Nephron (organoid): Measurements from ENCODE around the gene ZNF770.
A peak's percentile ranks its signal among the peaks of the same experiment; 100 is the strongest.

ENCODE experiments used
- H3K27ac Mint-ChIP-seq, 3 experiments: 2 replicates each; pipeline ENCODE4 v1.8.0; 2020; ENCODE audit warnings: mixed read lengths in 3 of 3, mild to moderate bottlenecking in 2 of 3, moderate library complexity in 1 of 3
- H3K27me3 Mint-ChIP-seq: 2 replicates; pipeline ENCODE4 v1.8.0; 2021; ENCODE audit warnings: low read depth, mild to moderate bottlenecking, moderate library complexity, mixed read lengths
- H3K36me3 Mint-ChIP-seq: 2 replicates; pipeline ENCODE4 v1.8.0; 2020; ENCODE audit warnings: low read depth, mixed read lengths
- H3K4me1 Mint-ChIP-seq: 2 replicates; pipeline ENCODE4 v1.8.0; 2020; ENCODE audit warnings: mixed read lengths
- H3K4me3 Mint-ChIP-seq, 3 experiments: 2 replicates each; pipeline ENCODE4 v1.8.0; 2020; ENCODE audit warnings: mild to moderate bottlenecking in 3 of 3, mixed read lengths in 3 of 3, moderate library complexity in 2 of 3
- H3K9me3 Mint-ChIP-seq: 2 replicates; pipeline ENCODE4 v1.8.0; 2020; ENCODE audit warnings: mixed read lengths
- CTCF ChIP-seq, 3 experiments: fragments of 200-600 bp; sonication (generic); IDR thresholded peaks; one replicate each; pipeline ENCODE4 v1.5.0; 2021; ENCODE audit warnings: antibody characterized with exemption in 3 of 3; ENCODE audit not compliant: unreplicated experiment in 3 of 3

The ZNF770 gene

GRCh38 chr15:34988027-34988902 is at the start of gene ZNF770:
TSS of gene ZNF770 (minus strand) at chr15:34988287. CDS start at chr15:34983434, 4,853 bp downstream.
- H3K4me1 Mint-ChIP-seq: peaks cover 22% of the 10 kb centered on the region
- no peak for TF ChIP-seq CTCF (IDR thresholded peaks at IDR 0.05; ENCODE audit: unreplicated experiment in 3 of 3)
- H3K27ac Mint-ChIP-seq: peak within 1 kb of the TSS; percentile 100
- no peaks in the 10 kb centered on the region for H3K9me3 Mint-ChIP-seq
- H3K36me3 Mint-ChIP-seq: peaks cover 4% of the 10 kb centered on the region
- H3K4me3 Mint-ChIP-seq: peak within 1 kb of the TSS; percentile 97 to 99 (median 97)
- peaks cover 3% of the 10 kb centered on the region for H3K27me3 Mint-ChIP-seq

- no peak overlapping the region for H3K27ac Mint-ChIP-seq
- no peaks in the 10 kb centered on the region for H3K27me3 Mint-ChIP-seq
- H3K4me1 Mint-ChIP-seq: peaks cover 5% of the 10 kb centered on the region
- no peaks in the 10 kb centered on the region for H3K9me3 Mint-ChIP-seq
- no peak overlapping the region for H3K4me3 Mint-ChIP-seq
- no peak for TF ChIP-seq CTCF (IDR thresholded peaks at IDR 0.05; ENCODE audit: unreplicated experiment in 3 of 3)
- no peaks in the 10 kb centered on the region for H3K36me3 Mint-ChIP-seq
Measured at GRCh38 chr15:35028235-35028984, 40.3 kb upstream of the ZNF770 start.

GRCh38 chr15:35023804-35024203 is 35.7 kb upstream of the ZNF770 start:
- peaks cover 4% of the 10 kb centered on the region for H3K27me3 Mint-ChIP-seq
- no peak overlapping the region for H3K4me3 Mint-ChIP-seq
- no peaks in the 10 kb centered on the region for H3K36me3 Mint-ChIP-seq
- TF ChIP-seq CTCF (IDR thresholded peaks at IDR 0.05; ENCODE audit: unreplicated experiment in 3 of 3): no peak
- H3K9me3 Mint-ChIP-seq: no peaks in the 10 kb centered on the region
- peaks cover 5% of the 10 kb centered on the region for H3K4me1 Mint-ChIP-seq
- H3K27ac Mint-ChIP-seq: no peak overlapping the region

GRCh38 chr15:35020974-35021373 is 32.9 kb upstream of the ZNF770 start:
- H3K4me1 Mint-ChIP-seq: no peaks in the 10 kb centered on the region
- H3K9me3 Mint-ChIP-seq: no peaks in the 10 kb centered on the region
- H3K27me3 Mint-ChIP-seq: peaks cover 4% of the 10 kb centered on the region
- no peak overlapping the region for H3K27ac Mint-ChIP-seq
- no peak for TF ChIP-seq CTCF (IDR thresholded peaks at IDR 0.05; ENCODE audit: unreplicated experiment in 3 of 3)
- H3K4me3 Mint-ChIP-seq: no peak overlapping the region
- H3K36me3 Mint-ChIP-seq: no peaks in the 10 kb centered on the region

- H3K27ac Mint-ChIP-seq: peak overlapping the region in 1 of 3 experiments; percentile 18
- no peaks in the 10 kb centered on the region for H3K36me3 Mint-ChIP-seq
Measured at GRCh38 chr15:35019404-35020327, 31.6 kb upstream of the ZNF770 start.

More at GRCh38 chr15:35019404-35020327, 31.6 kb upstream of the ZNF770 start:
- TF ChIP-seq CTCF (IDR thresholded peaks at IDR 0.05; ENCODE audit: unreplicated experiment in 3 of 3): no peak
- Mint-ChIP-seq H3K4me1 (no peaks in the 10 kb centered on the region), H3K9me3 (no peaks in the 10 kb centered on the region), H3K27me3 (peaks cover 4% of the 10 kb centered on the region), H3K4me3 (no peak overlapping the region)
